CD4-positive, alpha-beta T cell treated with Interleukin-4 for 4 hours (primary cell): ENCODE measurements around the gene GDF7.

Source experiments
- DNase-seq: peaks from one replicate; pipeline ENCODE4 v3.0.0-alpha.2; 2020

GDF7 gene

DNA sequence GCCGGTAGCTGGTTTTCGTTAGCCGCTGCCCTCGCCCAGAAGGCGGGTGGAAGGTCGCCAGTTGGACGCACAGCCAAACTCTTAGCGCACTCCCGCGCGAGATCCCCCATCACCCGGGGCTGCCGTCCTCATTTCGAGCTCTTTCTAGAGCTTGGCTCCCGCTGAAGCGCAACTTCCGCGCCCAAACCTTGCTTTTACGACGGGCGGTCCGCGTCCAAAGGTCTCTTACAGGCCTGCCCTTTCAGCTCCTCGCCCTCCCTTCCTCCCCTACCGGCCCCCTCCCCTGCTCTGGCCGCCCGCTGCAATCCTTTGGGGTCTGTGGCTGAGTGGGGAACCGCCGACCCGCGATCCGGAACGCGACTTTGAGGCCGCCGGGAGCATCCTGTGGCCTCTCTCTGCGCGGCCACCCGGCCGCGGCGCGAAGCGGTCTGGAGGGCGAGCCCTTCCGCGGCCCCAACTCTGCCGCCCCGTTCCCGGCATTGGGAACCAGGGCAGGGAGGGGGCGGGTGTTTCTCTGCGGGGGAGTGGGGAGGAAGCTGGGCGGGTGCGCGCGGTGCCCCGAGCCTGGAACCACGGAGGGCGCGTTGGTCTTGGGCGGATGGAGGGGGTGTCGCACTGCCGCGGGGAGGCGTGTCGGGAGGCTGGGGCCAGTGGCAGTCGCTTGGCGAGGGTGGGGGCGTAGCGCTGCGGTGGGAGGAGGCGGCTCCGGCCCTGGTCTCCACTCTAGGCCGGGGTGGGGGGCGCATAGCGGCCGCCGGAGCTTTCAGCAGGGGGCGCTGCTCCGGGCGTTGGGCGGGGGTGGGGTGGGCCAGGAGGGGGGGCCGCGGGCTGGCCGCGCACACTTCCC is at the start of gene GDF7:
Gene GDF7, plus strand, starts transcription at position 841 of the 847 bp plus-strand sequence. CDS start 96 bp downstream, outside the sequence.
- DNase-seq = no peak

DNA sequence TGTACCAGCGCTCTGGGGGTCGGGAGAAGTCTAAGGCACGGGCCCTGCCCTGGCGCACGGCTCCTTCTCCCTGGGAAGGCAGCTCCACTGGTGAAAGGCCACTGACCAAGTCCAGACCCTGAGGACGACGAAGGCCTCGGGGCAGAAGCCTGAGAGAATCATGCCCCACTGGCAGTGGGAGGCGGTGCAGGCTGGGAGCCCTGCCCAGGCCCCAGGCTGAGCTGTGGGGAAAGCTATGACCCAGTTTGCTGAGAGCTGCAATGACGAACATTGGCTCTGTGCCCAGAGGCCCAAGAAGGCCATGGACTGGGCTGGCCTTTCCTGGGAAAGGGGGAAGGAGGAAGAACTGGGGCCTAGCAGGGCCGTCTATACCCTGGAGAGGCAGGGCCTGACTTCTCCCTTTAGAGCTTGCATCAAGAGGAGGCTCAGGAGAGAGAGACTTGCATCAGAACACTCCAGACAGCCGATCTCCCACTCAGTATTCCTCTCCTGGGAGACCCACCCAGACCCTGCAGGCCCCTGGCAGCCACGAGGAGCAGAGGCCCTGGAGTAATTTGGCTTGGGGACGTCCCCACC is 49.0 kb upstream of the GDF7 start:
- DNase-seq = peak; percentile 2

DNA sequence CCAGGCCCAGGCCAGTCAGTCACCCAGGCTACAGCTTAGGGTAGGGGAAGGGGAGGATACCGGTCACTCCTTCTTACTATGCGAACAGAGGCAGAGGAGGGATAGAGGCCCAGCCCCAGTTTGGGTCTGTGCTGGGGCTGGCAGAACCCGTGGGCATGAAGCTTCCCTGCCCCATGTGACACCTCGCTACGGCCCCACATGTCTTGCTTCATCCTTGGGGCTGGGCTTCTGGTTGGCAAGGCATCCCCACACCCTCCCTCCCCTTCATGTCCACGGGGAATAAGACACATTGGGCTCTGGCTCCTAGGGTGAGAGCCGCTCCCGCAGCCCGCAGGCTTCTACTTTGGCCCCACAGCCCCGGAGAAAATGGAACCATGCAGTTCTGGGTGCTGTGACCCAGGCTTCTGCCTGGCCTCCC is 48.5 kb upstream of the GDF7 start:
- no peak for DNase-seq

DNA sequence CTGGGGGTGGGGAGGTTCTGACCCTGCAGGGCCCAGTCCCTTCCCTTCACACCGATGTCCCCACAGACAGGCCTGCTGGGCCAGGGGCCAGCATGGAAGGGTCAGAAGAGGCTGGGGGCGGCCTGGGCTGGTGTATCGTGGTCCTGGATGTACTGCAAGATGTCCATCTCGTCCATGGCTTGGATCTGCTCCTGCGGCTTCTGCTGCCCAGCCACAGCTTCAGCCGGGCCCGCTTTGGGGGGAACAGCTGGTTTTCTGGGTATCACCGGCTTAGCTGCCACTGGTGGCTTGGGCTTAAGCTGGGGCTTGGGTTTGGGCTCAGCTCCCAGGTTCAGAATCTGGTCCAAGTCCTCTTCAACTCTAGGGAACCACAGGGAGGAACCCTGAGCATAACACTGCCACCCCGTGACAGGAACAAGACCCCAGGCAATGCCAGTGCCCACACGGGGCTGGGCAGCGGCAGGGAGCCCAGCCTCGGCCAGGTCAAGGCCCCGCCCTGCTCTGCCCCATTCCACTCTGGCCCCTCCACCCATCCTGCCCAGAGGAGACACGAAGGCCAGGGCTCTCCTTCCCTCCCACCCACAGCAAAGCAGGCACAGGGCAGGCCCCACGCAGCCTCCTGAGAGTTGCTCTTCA is 47.9 kb upstream of the GDF7 start:
- DNase-seq = no peak

DNA sequence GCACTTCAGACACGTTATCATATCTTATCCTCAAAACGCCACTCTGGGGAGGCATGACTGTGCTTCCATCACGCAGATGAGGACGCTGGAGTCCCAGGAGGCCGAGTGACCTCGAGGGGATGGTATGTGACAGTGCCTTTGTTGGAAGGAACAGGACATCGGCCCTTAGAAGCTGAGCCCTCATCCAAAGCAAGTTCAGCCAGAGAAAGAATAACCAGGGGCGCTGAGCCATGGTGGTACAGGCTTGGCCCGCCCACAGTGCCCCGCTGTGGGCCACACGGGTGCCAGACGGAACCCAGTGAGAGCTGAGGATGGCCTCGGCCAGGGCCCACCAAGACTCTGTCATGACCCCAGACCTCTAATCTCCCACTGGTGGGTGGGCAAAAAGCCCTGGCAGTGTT is 47.3 kb upstream of the GDF7 start:
- DNase-seq = no peak

DNA sequence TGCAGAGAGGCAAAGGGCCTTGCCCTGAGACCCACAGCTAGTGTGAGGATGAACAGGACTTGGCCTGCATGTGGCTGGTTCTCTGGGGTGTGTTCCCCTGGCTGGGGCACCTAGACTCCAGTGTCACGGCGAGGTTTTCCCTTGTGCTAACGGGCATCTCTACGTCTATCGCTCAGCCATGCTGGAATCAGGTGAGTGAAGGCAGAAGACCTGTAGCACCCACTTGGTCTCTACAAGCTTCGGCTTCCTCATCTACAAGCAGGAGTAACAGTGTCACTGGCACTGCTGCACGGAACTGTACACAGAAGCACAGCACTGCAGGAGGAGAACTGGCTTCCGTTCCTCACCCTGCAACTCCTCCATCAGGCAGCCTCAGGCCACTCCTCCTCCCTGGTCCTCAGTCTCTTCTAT is 46.7 kb upstream of the GDF7 start:
- no peak for DNase-seq

DNA sequence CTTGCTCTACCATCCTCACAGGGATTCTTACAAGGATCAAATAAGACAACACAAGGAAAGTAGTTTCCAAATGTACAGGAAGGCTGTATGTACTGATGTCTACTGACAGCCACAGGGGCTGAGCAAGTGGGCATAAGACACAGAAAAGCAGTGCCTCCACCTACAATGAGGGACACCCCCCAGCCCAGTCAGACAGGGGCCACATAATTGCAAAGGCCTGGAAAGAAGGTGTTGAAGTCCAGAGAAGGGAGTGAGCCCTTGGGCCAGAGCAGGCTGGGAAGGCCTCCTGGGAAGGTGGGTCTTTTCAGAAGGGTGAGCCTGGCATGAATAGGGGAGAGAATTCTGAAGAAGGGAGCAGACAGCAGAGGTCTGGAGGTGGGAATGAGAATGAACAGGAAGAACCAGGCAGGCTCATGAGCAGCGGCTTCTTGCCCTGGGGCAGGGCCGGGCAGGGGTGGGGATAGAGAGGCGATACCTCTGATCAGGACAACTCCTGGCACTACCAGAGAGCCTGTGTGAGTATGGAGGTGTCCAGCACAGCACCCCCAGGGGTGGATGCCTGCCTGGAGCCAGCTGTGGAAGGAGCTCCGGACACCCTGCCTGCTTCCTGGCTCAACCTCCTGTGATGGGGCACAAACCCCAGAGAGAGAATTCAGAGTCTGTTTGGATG is 46.1 kb upstream of the GDF7 start:
- DNase-seq = no peak

DNA sequence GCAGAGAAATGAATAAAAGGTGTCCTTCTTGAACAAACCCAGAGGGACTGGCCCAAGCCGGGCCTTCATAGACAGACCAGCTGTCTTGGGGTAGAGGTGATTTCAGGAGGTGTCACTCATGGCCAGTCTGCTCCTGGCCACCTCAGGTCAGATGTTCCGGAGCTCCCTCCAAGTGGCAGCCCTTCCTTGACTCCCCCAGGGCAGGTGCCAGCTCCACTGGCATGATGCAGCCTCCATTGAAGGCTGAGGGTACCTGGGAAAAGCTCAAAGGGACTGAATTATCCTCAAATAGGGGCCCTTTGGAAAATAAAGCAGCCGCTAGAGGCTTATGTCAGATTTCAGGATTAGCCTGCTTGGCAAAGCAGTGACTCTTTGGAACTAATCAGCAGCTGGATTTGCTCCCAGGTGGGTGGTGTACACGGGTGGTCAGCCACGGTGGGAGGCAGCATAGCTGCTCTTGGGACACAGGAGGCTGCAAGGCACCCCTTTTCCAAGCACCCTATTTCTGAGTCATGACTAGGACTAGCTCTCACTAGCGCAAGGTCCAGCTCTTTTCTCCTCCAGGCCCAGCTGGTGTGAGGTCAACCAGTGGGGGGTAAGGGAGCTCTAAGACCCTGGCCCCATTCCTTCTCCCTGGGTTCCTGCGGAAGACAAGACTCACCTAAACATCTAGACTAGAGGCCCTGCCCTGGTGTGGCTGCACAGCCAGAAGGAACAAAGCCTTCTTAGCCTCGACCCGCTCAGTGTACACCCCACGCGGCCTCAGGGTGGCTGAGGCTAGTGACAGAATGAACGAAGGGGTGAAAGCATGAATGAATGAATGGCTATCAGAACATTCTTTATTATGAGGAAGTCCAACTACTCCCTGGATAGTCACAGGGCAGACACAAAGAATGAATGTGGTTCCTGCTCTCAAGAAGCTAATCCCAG is 45.3 kb upstream of the GDF7 start:
- DNase-seq = no peak

DNA sequence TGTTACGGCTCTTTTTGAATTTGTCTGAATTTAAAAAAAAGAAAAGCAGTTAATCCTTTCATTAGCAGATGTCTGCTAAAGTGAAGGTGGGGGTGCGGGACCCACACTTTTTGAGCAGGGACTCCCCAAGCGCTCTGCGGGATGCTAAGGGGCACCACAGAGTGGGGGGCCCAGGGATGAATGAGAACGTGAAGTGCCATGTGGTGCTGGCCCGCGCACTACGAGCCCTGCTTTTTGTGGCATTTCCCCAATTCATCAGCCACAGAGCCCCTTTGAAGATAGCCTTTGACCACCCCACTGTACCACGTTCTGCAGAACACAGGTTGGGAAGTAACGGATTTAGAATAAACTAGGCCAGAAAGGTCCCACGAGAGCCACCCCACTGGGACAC is 44.7 kb upstream of the GDF7 start:
- DNase-seq = no peak

DNA sequence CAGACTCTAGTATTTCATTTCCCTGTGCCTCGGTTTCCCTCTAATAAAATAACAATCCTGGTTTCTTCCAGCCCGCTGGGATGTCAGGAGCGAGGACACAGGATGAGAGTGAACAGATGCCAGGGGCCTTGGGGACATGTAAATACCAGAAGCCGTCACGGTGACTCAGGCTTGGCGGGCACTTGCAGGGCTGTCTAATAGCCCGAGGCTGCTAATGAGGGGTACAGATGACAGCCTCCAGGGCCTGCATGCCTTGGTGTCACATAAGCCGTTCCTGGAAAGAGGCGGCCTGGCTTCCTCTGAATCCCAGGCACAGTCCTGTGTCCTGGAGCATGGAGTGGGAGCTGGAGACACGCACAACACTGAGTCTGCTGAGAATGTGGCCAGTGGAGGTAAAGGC is 44.2 kb upstream of the GDF7 start:
- DNase-seq = no peak

DNA sequence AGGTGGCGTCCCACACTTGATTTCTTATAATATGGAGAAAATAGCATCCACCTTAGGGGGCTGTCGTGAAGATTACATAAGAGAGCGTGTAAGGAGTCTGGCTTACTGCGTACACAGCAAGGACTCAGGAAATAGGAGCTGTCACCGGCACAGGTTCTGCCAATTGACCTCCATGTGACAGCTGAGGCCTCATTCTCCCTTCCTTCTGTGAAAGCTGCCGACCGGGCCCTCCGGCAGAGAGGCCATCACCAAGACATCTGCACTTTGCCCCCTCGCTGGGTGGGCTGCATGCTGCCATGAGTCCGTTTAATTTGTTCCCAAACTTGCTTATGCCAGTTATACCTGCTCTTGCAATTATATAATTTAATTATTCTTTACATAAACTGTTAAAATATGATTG is 43.7 kb upstream of the GDF7 start:
- DNase-seq = no peak

DNA sequence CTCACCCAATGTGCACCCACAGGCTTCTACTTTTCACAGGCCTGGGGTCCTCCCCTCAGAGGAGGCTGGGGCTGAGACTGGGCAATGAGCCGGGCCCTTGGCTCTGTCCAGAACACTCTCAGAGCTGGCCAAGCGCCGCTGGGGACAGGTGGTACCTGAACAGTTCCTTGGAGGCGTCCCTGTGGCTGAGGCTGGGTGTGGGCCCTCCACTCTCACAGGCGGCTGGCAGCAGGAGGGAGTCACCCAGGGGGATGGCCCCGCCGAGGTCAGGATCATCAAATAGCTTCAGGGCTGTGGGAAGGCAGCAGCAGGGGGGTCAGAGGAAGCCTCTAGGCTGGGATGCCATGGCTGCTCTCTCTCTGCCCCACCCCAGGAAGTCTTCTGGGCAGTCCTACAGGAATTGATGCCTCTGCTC is 43.2 kb upstream of the GDF7 start:
- DNase-seq = no peak

DNA sequence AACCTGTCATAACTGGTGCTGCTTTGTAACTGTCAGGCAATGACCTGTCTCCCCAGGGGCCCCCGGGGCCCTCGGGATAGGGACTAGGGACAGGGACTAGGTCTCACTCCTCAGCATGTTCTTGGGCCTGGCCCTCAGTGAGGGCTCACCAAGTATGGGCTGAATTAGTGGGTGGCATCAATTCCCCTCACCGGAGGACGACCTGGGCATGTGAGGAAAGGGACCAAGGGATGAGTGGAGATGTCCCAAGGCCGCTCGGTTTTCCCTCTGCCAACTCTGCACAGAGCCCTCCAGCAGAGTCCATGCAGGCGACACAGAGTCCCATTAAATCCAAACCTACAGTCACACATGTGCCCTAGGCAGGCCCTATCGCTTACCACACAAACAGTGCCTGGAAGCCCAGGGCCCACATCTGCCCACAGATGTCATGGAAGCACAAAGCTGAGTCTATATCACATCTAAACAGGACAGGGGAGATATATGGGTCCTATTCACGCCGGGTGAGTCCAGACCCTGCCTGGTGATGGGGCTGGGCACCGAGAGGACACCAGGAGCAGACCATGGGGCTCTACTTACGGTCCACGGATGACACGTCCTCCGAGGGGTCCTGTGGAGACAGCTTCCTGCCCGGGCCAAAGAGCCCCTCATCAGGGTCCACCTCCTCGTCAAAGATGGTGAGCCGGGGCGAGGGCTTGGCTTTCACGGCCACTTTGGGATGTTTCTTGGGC is 42.6 kb upstream of the GDF7 start:
- DNase-seq = no peak

DNA sequence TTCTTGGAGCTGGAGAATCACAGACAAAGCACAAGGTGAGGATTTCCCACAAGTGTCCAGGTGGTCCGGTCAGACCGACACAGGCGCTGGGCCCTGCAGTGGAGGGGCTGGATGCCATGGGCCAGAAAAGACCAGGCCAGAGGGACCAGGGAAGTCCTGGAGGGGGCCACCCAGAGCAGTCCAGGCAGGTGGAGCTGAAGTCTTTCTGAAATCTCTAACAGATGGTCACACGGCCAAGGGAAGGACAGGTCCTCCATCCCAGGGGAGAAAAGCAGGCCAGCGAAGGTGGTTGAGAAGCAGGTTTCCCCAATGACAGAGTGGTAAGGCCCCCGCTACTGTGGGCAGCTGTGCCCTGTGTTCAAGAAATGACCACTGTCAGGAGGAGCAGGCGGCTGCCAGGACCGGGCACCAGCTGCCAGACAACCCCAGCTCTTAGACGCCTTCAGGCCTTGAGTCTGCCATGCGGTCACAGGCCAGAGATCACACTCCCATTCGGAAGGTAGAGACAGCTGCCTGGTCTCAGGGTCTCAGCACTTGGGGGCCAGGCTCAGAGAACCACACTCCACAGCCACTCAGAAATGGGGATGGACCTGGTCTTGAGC is 42.0 kb upstream of the GDF7 start:
- no peak for DNase-seq

DNA sequence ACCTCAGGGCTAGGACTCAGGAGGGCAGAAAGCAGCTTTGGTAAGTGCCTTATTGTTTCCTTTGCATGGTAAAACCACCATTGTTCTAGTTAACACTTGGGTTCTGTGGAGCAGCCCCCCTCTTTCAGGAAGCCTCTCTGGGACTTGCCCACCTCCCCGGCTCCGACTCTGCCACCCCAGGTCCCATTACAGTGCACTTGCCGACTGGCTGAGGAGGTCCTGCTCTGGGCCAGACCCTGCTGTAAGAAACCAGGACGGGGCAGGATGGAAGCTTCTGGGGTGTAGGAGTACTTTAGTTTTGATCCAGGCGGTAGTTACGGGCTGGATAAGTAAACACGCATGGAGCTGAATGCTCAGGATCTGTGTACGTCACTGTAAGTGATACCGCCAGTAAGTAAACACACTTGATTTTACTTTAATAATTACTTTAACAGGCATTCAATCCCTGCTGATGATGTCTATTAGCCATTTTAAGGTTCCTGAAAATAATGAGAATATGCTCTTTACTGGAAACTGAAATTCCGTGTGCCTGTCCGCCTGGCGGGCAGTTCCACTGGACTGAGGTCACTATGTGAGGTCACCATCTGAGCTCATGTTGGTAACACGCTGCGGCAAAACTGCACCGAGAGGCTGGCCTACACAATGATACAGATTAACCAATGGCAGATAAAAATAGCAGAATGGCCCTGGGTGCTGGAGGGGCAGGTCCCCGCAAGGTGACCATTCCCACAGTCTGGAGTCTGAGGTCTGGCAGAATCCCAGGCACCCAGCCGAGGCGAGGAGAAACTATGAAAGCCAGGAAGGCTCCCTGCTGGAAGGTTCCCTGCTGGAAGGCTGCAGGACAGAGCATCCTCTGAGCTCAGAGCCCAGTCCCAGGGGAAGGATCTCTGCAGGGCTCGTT is 41.2 kb upstream of the GDF7 start:
- DNase-seq = no peak

DNA sequence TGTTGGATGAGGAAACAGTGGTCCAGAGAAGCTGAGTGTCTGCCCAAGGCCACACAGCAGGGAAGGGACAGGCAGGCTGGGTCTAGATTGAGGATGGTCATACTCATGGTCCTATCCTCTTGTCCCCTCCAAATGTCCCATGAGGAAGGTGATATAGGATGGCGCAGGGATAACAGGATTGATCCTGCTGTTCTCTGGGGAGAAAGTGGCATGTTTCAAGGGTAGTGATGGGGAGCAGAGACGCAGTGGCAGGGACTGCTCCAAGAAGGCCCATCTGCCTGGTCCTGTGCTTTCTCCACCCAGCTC is 40.6 kb upstream of the GDF7 start:
- DNase-seq = no peak

DNA sequence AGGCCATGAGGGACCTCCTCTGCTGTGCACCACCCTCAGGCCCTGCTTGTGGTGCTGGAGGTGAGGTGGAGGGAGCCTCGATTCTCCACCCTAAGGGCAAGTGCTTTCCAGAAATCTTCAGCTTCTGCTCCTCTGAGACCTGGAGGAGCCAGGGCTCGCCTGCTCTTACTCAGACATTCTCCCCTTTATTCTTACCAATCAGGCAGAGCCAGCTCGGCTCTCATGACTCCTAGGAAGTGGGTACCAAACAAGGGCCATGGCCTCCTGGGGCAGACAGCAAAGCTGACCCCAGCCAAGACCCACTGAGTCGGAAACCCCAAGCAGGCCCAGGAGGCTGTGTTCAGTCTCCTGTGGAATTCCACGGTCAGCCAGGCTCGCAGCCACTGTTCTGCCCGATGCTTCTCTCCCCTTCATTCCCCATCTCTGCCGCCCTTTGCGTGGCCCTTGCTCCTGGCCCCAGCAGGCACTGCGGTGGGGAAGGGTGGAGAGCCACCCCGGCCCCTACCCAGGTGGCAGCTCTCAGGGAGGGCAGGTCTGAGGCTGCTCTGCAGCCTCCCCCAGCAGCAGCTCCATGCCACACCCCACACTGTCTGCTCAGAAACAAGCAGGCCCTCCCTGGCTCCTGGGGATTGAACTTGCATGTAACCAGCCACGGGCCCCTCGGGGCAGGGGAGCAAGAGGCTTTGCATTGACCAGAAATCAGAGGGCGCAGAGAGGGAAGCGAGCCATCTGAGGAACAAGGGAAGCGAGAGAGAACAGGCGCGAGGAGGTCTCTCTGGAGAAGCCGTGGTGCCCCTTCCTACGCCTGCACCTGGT is 40.0 kb upstream of the GDF7 start:
- DNase-seq = no peak

DNA sequence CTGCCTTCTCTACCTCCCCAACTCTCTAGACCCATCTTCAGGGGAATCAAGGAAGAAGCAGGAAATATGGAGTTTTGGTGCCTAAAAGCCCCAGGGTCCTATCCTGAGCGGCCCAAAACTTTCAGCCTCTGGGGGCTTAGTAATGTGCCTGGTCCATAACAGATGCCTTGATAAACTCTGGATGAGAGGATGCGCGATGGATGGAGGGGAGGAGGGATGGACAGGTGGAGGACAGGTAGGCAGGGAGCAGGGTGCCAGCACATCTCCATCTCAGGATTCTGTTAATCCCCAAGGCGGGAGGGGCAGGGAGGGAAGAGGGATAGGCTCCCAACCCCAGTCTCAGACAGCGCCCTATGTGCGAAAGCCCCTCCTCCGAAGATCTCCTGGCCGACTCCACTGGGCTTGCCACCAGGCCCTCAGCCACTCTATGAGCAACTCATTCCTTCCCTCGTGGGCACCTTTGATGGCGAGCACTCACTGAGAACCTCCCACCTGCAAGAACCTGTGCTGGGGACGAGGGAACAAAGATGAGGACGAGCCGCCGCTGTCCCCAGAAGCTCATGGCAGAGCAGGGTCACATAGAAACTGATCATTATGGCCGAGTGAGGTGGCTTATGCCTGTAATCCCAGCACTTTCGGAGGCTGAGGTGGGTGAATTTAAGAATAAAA is 39.1 kb upstream of the GDF7 start:
- no peak for DNase-seq

DNA sequence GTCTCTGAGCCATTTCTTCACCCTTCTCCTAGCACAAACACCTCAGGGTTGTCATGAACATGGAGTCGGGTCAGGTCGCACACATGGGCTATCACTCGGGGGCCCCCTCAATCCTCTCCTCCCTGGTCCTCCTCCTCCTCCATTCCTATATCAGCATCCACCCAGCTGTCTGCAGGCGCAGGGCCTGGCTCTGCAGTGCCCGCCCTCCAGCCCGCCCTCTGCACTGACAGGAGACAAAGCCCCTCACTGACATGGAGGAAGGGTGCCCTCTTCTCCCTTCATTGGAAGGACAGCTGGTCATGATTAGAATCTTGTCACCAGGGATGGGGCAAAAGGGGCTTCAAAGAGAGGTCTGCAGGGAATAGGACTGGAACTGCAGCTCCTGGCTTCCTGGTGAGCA is 37.8 kb upstream of the GDF7 start:
- no peak for DNase-seq
